Activated CD4-positive, alpha-beta T cell treated with anti-CD3 and anti-CD28 coated beads, Interleukin-2, Interleukin-6, amounts not matched to agents 100 ng/mL and 50 ng/mL, durations not matched to agents 16 hours and 8 hours (primary cell): ENCODE results near the gene IVD.
A peak's percentile ranks its signal among the peaks of the same experiment; 100 is the strongest.

Experiments
- DNase-seq: peaks from one replicate; pipeline ENCODE4 v3.0.0-alpha.2; 2020

Gene IVD

GRCh38 chr15:40405501-40406381, at the start of gene IVD:
Gene IVD (plus strand): TSS chr15:40405795. CDS start chr15:40405828, 33 bp downstream.
- DNase-seq, result peak; percentile 96

DNA sequence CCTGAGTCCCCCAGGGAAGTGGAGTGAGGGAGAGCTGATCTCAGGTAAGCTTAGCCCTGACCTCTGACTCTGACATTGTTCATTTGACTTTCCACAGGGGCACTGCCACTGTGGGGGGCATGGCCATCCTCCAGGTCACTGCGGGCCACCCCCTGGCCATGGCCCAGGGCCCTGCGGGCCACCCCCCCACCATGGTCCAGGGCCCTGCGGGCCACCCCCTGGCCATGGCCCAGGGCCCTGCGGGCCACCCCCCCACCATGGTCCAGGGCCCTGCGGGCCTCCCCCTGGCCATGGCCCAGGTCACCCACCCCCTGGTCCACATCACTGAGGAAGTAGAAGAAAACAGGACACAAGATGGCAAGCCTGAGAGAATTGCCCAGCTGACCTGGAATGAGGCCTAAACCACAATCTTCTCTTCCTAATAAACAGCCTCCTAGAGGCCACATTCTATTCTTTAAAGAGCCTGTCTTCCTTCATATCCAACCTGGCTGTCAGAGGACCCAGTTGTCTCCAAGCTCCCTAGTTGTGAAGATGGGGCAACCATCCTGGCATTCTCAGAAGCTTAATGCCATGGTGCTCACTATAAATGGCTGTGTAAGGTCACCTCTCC, 49.5 kb upstream of the IVD start:
- no peak for DNase-seq

DNA sequence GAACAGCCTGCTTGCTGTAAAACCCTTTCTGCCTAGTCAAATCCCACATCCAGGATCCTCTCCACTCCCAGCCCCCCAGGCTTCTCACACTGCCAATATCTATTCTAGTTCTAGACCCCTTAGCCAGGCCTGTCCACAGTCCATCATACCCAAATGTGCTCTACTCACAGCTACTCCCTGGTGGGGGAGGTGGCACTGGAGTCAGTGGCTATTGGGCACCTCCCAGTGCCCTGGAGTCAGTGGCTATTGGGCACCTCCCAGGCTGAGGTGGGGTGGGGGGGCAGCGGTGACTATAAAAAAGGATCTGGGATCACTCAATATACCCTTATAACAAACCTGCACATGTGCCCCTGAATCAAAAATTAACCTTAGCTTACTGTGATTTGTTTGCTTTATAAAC, 48.3 kb upstream of the IVD start:
- no peak for DNase-seq

DNA sequence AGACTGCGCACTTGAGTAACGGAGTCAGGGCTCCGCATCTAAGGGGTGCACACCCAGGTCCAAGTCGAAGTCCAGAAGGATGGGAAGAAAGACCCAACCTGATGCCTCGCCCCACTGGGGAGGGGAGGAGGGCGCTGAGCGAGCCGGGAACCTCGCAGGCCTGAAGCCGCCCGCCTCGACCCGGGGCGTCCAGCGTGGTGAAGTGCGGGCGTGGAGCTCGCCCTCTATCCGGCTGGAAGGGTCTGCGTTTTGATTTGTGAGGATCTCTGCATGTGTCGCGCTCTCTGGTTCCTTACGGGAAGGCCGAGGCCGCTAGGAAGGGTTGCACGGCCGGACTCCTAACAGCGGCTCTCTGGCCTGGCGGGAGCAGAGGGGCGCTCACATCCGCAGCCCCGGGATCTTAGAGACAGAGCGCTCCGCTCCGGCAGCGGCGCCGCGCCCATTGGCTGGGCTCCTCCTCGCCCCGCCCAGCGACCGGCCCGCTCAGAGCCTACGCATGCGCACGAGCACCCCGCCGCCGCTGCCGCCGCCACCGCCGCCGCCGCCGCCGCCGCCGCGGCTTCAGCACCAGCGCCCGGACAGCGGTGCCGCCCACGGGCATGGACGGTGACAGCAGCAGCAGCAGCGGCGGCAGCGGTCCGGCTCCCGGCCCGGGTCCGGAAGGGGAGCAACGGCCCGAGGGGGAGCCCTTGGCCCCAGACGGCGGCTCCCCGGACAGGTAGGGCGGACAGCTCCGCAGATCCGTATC, 47.7 kb upstream of the IVD start, which contains the start of gene DISP2:
TSS of gene DISP2 (plus strand) at position 497 of the 748 bp plus-strand sequence. CDS start at position 600, 103 bp downstream.
- DNase-seq, result peak; percentile 92

GRCh38 chr15:40358471-40359353, 46.9 kb upstream of the IVD start:
- DNase-seq, result peak; percentile 64

GRCh38 chr15:40360015-40360414, 45.6 kb upstream of the IVD start:
- DNase-seq, result no peak

- no peak for DNase-seq
These were observed 44.0 kb upstream of the IVD start for GRCh38 chr15:40361640-40362039.

GRCh38 chr15:40363611-40364010, 42.0 kb upstream of the IVD start:
- DNase-seq, result no peak

- DNase-seq, result no peak
These were observed 41.3 kb upstream of the IVD start for GRCh38 chr15:40364251-40364650.

- DNase-seq, result no peak
These were observed 40.6 kb upstream of the IVD start for GRCh38 chr15:40365016-40365415.

GRCh38 chr15:40365624-40366456, 39.8 kb upstream of the IVD start:
- no peak for DNase-seq

GRCh38 chr15:40366457-40367370, 38.9 kb upstream of the IVD start:
- DNase-seq, result no peak

GRCh38 chr15:40367371-40367685, 38.3 kb upstream of the IVD start:
- no peak for DNase-seq

DNA sequence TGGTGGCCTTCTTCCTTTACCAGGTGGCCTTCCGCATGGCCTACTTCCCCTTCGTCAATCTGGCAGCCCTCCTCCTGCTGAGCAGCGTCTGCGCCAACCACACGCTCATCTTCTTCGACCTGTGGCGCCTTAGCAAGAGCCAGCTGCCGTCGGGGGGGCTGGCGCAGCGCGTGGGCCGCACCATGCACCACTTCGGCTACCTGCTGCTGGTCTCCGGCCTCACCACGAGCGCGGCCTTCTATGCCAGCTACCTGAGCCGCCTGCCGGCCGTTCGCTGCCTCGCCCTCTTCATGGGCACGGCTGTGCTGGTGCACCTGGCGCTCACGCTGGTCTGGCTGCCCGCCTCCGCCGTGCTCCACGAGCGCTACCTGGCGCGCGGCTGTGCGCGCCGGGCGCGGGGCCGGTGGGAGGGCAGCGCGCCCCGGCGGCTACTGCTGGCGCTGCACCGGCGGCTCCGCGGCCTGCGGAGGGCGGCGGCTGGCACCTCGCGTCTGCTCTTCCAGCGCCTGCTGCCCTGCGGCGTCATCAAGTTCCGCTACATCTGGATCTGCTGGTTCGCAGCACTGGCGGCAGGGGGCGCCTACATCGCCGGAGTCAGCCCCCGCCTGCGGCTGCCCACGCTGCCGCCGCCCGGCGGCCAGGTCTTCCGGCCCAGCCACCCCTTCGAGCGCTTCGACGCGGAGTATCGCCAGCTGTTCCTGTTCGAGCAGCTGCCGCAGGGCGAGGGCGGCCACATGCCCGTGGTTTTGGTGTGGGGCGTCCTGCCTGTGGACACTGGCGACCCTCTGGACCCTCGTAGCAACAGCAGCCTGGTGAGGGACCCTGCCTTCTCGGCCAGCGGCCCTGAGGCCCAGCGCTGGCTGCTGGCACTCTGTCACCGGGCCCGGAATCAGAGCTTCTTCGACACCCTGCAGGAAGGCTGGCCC, 37.6 kb upstream of the IVD start:
- peak; percentile 93 for DNase-seq

DNA sequence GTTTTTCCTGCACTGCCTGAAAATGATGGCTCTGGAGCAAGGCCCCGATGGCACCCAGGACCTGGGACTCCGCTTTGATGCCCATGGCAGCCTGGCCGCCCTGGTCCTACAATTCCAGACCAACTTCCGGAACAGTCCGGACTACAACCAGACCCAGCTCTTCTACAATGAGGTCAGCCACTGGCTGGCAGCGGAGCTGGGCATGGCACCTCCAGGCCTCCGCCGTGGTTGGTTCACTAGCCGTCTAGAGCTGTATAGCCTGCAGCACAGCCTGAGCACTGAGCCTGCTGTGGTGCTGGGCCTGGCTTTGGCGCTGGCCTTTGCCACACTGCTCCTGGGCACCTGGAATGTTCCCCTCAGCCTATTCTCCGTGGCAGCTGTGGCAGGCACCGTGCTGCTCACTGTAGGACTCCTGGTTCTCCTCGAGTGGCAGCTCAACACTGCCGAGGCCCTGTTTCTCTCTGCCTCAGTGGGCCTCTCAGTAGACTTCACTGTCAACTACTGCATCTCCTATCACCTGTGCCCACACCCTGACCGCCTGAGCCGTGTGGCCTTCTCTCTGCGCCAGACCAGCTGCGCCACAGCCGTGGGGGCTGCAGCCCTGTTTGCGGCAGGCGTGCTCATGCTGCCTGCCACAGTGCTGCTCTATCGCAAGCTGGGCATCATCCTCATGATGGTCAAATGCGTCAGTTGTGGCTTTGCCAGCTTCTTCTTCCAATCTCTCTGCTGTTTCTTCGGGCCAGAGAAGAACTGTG, 36.7 kb upstream of the IVD start:
- no peak for DNase-seq

DNA sequence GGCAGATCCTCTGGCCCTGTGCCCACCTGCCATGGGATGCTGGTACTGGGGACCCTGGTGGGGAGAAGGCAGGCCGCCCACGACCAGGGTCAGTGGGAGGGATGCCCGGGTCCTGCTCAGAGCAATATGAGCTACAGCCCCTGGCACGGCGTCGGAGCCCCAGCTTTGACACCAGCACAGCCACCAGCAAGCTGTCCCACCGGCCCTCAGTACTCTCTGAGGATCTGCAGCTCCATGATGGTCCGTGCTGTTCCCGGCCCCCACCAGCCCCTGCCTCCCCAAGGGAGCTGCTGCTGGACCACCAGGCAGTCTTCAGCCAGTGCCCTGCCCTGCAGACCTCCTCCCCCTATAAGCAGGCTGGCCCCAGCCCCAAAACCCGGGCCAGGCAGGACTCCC, 36.1 kb upstream of the IVD start:
- no peak for DNase-seq

- no peak for DNase-seq
These were observed 35.6 kb upstream of the IVD start for GRCh38 chr15:40369971-40370370.

DNA sequence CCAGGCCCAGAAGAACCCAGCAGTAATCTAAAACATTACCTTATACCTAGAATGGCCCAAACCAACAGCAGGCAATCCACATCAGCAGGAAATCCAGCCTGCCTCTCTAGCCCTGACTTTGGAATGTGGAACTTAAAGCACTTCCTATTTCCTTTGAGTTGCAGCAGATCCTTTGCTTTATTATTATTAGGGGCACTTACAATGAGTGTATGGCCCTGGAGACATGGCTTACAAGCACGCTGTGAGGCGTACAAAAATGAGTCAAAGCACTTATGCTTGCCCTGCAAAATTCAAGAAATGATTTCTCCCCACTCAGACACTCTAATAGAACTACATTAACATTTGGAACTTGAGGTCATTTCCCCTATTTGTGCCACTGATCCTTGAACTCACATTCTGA, 32.6 kb upstream of the IVD start:
- DNase-seq, result no peak

DNA sequence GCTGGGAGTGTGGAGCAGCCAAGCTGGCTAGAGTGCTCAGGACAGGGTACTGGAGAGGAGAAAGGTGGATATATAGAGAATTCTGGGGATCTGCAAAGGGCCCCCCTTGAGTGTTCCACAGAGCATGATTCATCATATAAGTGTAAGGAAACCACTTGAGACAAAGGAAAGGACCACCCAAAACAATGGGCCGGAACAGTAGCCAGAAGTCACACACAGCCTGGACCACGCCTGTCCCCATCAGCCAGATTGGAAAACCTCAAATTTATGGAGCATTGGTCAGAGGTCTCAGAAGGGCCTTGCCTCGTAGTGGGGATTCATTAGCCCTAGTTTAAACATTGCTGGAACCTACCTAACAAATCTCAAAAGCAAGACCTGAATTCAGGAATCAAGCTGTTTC, 28.0 kb upstream of the IVD start:
- DNase-seq, result no peak
